Epithelial cell of prostate (primary cell): ENCODE data around the gene SYT7.

Source experiments
- DNase-seq: peaks from one replicate; pipeline ENCODE4 v3.0.0-alpha.2; 2011; ENCODE audit warnings: low read depth, low spot score
- H3K27ac ChIP-seq: fragments of 450-650 bp; 2 replicates; pipeline ENCODE4 v1.5.1; 2017; ENCODE audit warnings: mild to moderate bottlenecking

SYT7 gene

DNA sequence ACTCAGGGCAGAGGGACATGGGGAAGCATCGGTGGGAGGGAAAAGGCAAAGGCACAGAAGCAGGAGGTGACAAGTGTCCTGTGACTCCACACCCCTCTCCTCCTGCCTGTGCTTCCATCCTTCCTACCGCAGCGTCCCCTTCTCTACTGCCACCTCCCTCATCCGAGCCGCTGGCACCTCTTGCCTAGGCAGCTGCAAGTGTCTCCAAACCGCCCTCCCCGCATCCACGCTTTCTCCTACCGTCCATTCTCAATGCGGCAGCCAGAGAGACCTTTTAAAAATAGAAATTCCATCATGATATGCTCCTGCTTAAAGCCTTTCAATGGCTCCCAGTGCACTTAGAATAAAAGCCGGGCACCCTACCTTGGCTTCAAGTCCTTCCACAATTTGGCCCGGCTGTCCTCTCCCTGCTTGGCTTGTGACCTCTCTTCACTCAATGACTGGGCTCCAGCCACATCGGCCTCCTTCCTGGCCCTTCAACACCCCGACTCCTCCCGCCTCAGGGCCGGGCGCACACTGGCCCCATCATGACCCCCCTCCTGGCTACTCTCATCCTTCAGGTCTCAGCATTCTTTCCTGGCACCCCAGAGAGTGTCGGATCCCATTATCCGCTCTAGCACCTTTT lies 55.8 kb downstream of the SYT7 start:
- DNase-seq, result no peak
- H3K27ac ChIP-seq, result no peak overlapping the region

DNA sequence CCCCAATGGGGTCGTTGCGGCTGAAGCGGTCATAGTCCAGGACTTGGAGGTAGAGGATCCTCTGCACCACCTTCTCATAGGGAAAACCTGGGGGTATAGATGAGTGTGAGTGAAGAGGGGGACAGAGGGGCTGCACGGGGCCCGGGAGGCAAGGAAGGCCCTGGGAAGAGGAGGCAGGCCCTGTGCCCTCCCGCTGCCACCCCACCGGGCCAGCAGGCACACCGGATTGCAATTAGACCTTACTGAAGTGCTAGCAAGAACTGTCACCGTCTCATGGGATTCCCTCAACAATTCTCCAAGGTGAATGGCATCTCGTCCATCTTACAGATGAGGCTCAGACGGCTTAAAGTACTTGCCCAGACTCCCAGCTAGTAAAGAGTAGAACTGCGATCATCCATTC lies 56.4 kb downstream of the SYT7 start:
- H3K27ac ChIP-seq, result no peak overlapping the region
- DNase-seq, result no peak

DNA sequence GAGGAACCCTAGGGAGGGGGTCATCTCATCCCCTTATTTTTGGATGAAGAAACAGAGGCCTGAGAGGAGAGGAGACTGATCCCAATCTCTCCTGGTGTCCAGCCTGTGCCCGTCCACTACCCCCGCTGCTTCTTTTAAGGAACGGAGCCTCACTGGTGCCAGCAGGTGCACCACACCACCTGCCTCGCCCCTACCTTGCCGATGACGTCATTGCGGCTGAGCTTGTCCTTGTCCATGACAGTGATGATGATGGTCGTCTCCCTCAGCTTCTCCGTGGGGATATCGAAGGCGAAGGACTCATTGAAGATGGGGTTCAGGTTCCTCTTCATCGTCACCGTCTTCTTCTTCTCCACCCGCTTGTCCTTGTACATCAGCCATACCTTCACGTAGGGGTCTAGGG lies 58.0 kb downstream of the SYT7 start:
- H3K27ac ChIP-seq, result no peak overlapping the region
- no peak for DNase-seq

DNA sequence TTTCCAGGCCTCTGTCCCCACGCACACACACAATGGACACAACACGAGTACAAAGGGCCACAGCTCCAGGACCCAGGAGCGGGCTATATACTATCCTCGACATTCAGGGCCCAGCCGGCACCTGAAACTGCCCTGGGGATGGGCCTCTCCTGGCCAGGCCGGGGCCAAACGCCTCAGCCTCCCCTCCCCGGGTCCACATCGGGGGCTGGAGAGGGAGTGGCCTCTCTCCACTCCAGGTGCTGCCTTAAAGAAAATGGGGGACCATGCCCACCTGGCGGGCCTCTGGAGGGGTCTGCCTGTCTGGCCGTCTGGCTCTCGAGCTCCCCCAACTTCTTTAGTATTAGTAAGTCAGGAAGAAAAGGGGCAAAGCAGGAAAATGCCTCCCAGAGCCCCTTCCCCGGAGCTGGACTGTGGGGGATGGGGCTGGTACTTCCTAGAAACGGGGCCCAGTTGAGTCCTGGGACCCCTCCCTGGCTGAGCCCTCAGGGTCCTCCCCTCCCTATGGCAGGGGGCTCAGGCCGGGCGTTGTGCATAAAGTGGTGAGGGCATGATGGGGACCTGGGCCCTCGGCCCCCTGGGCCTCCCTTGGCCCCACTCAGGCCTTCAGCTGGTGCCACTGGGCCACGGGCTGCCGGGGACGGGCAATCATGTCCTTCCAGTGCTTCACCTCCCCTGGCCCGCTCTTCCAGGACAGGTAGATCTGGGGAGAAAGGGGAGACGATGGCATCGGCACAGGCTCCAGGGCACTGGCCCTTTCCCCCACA lies 62.7 kb downstream of the SYT7 start:
- no peak for DNase-seq
- no peak overlapping the region for H3K27ac ChIP-seq

DNA sequence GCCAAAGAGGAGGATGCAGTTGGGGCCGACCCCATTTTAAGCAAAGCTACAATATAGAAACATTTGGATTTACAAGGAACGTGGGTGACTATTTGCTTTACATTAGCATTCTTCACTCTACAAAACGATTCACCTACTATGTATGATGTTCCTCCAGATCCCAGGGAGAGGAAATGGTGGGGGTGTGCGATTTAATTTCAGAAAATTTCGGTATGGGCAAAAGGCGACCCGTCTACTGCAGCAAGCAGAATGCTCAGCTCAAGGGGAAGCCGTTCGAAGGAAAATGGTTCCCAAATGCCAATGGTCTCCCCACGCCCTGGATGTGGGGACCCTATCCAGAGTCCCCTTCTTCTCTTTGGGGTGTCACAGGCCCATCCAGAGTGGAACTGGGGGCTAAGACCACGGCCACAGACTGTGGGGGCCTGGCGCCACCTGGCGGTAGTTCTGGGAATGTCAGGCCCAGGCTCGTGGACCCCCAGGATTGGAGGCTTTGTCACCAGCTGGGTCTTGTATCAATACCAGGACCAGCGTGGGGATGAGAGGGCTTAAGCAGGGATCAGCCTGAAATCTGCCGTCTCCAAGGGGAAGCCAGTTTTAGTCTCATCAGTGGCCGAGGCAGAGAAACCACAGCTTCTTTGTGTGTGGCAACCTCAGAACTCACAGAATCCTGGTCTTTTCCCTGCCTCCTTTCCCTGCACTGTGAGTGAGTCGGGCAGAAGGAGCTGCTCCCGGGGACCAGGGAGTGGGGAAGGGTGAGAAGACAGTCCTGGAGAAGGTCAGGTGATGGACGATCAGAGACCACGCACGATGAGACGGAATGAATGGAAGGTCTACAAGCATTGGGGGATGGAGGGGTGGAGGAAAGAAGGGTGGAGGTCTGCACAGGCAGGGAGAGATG lies 64.0 kb downstream of the SYT7 start:
- no peak overlapping the region for H3K27ac ChIP-seq
- no peak for DNase-seq

DNA sequence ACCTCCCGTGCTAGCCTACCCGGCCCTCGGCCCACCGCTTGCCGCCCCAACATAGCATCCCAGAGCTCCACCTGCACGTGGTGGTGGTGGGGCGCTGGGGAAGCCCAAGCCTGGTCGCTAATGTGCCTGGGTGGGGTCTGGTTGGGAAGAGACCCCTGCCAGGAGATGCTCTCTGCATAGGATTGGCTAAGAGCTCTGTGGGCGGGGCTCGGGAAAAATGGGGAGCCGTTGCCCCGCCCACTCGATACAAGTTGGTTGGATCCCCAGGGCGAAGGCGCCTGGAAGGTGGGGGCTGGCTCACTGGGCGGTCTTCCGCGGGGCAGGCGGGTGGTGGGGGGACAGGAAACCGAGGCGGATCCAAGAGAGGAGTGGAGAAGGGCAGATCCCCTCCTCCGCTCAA lies 64.7 kb downstream of the SYT7 start:
- no peak overlapping the region for H3K27ac ChIP-seq
- no peak for DNase-seq

DNA sequence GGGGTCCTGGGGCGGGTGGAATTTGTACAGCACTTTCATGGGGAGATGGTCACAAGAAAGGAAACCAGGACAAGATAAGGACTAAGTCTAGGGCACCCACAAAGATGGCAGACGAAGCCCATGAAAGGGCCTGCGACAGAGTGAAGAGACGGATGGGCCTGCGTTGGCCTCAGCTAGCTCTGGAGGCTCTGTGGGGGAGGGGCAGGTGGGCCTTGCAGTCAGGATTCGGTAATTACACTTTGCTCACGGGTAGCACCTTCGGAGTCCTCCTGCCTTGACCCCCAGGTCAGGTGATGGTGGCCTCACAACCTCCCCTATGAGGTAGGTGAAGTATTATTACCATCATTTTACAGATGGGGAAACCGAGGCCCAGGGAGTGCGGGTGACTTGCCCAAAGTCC lies 65.2 kb downstream of the SYT7 start:
- DNase-seq, result no peak
- H3K27ac ChIP-seq, result no peak overlapping the region

DNA sequence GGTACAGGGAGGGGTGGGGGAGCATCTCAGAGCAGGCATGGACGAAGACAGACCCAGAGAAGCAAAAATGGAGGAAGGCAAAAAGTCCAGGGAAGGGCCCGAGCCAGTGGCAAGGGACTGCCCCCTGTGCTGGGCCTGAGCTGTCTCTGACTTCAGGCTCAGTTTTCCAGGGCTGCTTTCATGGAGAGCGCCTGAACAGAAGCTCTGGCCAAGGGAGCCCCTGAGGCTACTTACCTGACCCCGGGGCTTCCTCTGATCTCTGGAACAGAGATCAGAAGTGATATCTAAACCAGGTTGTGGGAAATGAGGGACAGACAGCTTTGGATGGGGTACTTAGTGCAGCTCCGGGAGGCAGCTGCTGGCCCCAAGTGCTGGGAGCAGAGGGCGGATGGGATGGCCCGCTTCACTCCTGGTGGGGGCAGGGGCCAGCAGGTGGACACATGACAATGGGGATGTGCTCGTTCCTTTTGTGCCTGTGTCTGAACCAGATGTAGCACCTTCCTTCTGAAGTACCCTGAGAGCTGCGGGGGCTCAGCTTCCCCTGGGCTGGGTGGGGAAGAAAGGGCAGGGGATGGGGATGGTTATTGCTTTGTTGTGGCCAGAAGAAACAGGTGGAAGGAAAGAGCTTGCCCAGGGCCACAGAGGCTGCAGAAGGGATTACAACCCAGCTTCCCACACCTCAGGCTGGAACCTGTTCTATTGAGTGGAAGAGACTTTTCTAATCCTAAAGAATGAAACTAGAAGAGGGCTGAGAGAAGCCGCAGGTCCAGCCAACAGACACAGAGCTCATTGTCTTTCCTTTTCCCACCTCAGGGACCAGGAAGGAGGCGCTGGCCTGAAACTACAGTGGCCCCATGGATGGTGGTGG lies 66.6 kb downstream of the SYT7 start:
- DNase-seq, result no peak
- no peak overlapping the region for H3K27ac ChIP-seq

DNA sequence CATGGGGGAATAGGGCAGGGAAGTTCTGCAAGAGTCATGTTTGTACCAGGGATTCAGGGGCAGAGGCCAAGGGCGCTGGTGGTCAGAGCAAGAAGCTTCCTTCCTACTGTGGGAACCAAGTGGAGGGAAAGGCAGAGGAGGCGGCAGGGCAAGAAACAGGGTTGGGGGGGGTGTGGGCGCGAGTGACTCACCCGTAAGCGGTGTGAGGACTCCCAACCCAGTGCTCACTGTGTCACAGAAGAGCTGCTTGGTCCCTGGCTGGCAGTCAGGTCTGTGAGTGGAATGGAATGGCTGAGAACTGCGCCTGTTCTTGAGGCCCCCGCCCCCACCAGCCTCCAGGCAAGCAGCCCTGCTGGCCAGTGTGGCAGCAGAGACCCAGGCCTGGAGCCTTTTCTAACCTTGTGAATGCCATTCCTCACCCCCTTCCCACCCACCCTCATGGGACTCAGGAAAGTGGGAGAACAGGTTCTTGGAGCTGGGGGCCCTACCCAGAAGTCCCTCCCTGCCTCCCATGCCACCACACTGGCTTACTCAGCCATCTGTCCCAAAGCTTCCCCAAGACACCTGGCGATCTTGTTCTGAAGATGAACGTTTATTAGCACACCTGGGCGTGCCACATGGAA lies 67.6 kb downstream of the SYT7 start:
- DNase-seq, result no peak
- H3K27ac ChIP-seq, result no peak overlapping the region

DNA sequence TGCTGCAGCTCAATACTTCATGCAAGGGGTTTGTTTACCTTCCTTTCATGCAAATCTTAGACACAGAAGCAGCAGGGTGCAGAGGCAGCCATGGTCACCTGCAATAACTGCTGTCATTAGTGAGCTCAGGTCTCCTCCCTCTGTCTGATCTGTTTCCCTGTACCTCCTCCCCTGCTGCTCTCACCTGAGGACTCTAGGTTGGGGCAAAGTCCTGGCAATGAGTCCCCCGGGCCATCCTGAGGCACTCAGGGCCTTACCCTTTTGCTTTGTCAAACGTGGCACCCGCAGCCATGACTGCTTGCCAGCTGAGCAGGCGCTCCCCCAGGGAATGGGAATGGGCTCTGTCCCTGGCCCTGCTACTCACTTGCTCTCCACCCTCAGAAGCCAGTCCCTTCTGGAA lies 68.4 kb downstream of the SYT7 start:
- no peak overlapping the region for H3K27ac ChIP-seq
- no peak for DNase-seq

DNA sequence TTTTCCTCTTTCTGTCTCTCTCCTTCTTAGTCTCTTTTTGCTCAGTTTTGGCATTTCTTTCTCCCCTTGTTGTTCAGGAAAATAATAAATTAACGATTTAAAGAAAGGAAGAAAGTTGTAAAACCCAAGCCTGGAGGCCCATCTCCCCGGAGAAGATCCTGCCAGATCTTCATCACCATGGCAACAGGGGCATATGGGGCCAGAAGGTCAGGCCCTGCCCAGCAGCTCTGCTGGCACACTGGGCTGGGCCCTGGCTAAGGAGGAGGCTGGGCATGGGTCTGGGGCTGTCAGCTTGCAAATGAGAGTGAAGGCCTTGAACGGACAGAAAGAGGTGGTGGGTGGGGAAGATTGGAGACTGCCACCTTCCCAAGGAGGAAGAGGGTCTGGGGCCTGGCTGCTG lies 69.5 kb downstream of the SYT7 start:
- no peak overlapping the region for H3K27ac ChIP-seq
- DNase-seq, result no peak

DNA sequence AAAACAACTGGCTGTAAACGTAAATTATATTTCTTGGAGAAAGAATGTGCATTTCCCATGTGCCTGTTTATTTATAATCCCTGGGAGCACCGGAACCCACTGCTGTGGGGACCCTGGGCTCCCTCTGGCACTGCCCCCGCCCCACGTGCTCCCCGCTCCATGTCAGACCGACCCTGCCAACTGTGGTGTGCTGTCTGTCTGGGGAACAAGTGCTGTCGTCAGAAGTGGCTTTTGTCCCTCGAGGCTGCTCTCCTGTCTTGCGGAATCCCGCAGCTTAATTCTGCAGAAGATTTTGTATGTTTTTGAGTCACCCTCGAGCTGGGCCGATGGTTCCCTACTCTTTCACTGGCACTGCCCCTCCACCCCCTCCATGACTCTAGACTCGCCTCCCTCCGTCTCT lies 69.9 kb downstream of the SYT7 start:
- H3K27ac ChIP-seq, result no peak overlapping the region
- no peak for DNase-seq

DNA sequence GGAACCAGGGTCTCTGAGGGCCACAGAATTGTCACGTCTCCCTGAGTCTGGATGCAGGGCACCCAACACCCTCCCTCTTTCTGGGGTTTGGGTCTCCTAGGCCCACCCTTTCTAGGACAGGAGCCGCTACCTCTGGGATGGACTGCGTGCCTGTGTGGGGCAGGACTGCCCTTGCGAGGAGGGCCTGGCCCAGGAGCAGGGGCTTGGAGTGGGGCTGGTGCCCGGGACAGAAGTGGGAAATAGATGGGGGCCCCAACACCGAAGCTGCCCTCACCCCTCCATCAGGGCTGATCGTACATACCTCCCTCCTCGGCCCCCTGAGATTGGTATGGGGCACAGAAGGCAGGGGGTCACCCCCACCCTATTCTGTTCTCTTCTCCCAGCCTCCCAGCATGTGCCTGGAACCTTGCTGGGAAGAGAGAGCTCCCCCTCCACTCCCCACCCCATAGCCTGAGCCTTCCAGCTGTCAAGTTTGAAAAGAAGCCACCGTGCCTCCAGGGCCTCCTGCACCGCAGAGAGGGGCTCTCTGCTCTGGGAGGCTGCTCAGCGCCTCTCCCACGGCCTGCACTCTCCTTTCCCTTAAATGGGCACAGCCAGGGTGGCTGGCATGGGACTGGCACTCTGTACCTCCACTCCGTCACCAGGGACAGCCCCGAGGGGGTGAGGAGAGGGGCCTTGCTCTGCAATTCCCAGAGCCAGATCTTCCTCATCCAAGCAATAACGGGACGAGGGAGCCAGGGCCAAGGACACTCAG lies 70.5 kb downstream of the SYT7 start:
- no peak for DNase-seq
- H3K27ac ChIP-seq, result no peak overlapping the region

DNA sequence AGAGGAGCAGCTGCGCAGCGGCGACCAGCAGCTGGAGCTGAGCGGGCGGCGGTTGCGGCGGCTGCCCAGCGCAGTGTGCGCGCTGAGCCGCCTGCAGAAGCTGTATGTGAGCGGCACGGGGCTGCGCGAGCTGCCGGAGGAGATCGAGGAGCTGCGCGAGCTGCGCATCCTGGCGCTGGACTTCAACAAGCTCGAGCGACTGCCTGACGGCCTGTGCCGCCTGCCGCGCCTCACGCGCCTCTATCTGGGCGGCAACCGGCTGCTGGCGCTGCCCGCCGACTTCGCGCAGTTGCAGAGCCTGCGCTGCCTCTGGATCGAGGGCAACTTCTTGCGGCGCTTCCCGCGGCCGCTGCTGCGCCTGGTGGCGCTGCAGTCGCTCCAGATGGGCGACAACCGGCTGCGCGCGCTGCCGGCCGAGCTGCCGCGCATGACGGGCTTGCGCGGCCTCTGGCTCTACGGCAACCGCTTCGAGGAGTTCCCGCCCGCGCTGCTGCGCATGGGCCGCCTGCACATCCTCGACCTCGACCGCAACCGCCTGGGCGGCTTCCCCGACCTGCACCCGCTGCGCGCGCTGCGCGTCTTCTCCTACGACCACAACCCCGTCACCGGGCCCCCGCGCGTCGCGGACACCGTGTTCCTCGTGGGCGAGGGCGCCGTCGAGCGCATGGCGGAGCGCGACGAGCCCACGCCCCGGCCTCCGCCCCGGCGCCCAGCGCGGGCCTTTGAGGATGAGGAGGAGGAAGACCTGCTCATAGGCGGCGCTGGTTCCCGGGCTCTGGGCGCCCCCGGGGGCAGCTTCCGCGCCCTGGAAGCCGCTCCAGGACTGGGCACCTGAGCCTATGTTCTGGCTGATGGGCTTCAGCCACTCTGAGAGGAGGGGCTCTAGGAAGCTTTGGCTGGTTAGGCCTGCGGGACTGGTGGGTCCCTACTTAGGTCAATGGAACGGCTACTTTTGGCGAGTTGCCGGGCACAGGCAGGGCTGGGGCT lies 71.5 kb downstream of the SYT7 start:
- DNase-seq, result peak; percentile 43
- no peak overlapping the region for H3K27ac ChIP-seq

DNA sequence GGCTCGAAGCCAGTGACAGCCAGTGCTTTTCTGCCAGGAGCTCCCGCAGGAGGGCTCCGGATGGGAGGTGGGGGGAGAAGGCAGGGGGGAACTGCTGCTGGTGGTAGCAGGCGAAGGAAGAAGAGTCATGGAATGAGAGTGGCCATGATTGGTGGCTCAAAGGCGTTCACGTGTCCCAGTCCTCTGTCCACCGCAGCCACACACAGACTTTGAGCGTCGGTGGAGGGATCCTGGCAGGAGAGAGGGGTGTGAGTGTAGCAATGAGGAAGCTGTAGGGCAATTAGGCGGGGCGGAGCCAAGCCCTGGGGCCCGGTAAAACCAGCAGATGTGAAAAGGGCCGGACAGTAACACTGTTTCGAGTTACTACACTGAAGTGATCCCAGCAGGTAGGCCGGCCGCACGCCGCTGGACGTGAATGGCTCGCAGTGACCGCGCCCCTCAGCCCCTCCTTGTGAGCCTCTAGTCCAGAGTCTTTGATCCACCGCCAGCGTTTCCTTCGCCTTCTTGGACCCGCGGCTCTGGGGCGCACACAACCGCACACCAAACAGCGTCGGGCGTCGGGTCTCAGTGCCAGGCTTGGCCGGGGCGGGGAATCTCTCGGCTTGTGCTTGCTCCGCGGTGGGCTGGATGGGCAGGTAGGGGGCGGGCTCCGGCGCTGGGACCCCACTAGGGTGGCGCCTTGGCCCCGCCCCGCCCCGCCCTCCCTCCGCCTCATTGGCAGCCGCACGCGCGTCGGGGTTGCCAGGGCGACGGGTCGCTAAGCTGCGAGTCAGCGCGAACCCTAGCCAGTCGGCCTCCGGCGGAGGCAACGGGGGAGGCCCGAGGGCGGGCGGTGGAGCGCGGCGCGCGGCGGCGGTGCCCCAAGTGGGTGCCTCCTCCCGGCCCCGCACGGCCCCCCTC lies 72.7 kb downstream of the SYT7 start, which contains the start of gene LRRC10B:
Gene LRRC10B (plus strand): TSS at position 788 of the 900 bp plus-strand sequence. CDS start 250 bp downstream, outside the sequence.
- no peak for DNase-seq

DNA sequence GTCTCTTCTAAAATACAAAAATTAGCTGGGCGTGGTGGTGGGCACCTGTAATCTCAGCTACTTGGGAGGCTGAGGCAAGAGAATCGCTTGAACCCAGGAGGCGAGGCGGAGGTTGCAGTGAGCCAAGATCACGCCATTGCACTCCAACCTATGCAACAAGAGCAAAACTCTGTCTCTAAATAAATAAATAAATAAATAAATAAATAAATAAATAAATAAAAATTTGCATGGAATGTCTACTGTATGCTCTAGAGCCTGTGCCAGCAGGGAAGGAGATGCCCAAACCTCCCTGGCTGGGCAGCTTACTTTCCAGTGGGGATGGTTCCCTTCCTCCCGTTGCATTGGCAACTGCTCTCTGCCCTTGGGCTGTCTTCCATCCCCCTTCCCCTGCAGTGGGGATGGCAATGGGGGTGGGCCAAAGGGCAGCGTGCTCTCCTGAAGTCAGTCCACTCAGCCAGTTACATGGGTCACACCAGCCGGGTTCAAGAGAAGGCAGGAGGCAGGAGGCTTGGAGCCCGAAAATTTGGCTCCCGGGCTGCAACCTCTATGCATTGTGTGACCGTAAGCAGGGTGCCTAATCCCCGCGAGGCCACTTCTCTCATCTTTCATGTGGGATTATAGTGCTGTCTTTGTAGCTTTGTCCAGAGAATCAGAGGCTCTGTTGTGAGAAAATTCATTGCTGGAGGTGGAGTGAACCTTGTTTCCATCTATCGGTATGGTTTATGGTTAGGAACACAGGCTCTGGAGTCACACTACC lies 73.7 kb downstream of the SYT7 start:
- no peak overlapping the region for H3K27ac ChIP-seq
- no peak for DNase-seq

More for the DNA sequence above, 72.7 kb downstream of the SYT7 start, which contains the start of gene LRRC10B:
- no peak within 1 kb of the TSS for H3K27ac ChIP-seq
